Endothelial cell of umbilical vein (primary cell): ENCODE results near the gene RSRC1. TPM values are rescaled to one million over a fixed set of nuclear protein-coding genes. Genes with fewer than 3 reads are reported as not detected.

Source experiments
- BruUV-seq: library from RNA; stranded (reverse); fragments of 400-500 nt; replicated peaks from 2 replicates; lab custom pipeline; 2021; lab: Mats Ljungman, UMichigan
- CTCF ChIA-PET: fragments of 300-600, 350-600 bp; sonication (Branson Sonifier 250); formaldehyde crosslinking; loops from one replicate; lab custom pipeline; 2021; ENCODE audit warnings: antibody characterized with exemption, inconsistent platforms; lab: Charles Lee
- POLR2A ChIA-PET: fragments of 300-600, 350-600 bp; sonication (Branson Sonifier 250); formaldehyde crosslinking; loops from one replicate; lab custom pipeline; 2021; ENCODE audit warnings: antibody characterized with exemption, inconsistent platforms; lab: Charles Lee
- DNase-seq: peaks from one replicate; pipeline ENCODE4 v3.0.0-alpha.2; 2011; ENCODE audit warnings: low read depth, low spot score
- FAIRE-seq: peaks from 2 replicates; lab custom pipeline; 2011; peaks lifted over from hg19 to GRCh38; lab: Jason Lieb, UNC
- H2AFZ ChIP-seq: 2 replicates; pipeline ENCODE4 v1.6.0; 2012; ENCODE audit warnings: low read depth, low read length, control low read depth, inconsistent platforms
- H3K27ac ChIP-seq: 2 replicates; pipeline ENCODE4 v1.5.1; 2011; ENCODE audit warnings: low read depth, mild to moderate bottlenecking, control low read depth, low read length, moderate library complexity; ENCODE audit not compliant: insufficient read depth
- H3K27me3 ChIP-seq, 2 experiments: 2 replicates each; pipeline versions ENCODE4 v1.6.0 to v1.6.1; 2011; ENCODE audit warnings: low read length in 2 of 2, mixed read lengths in 1 of 2; ENCODE audit not compliant: control insufficient read depth in 2 of 2, insufficient read depth in 2 of 2
- H3K36me3 ChIP-seq, 2 experiments: 2 replicates in 1 of 2; 3 replicates in 1 of 2; pipeline ENCODE4 v1.5.1; 2011; ENCODE audit warnings: low read length in 2 of 2, mild to moderate bottlenecking in 1 of 2, moderate library complexity in 1 of 2; ENCODE audit not compliant: control insufficient read depth in 2 of 2, insufficient read depth in 2 of 2; ENCODE audit errors: extremely low read depth in 1 of 2
- H3K4me1 ChIP-seq: 3 replicates; pipeline ENCODE4 v1.5.1; 2011; ENCODE audit warnings: mild to moderate bottlenecking, low read length; ENCODE audit not compliant: control insufficient read depth, insufficient read depth; ENCODE audit errors: extremely low read depth
- H3K4me2 ChIP-seq: 2 replicates; pipeline ENCODE4 v1.6.1; 2011; ENCODE audit warnings: low read length, control low read depth, mixed read lengths; ENCODE audit not compliant: insufficient read depth
- H3K4me3 ChIP-seq, 3 experiments: fragments of 200-600 bp in 1 of 3; sonication (generic), shearing (Covaris generic) in 1 of 3; replicated peaks in 1 of 3; 2 replicates each; pipeline ENCODE4 v1.5.1; 2011 to 2016; ENCODE audit warnings: control low read depth in 3 of 3, low read length in 3 of 3, mild to moderate bottlenecking in 2 of 3, inconsistent platforms in 1 of 3, low read depth in 1 of 3, moderate library complexity in 1 of 3; ENCODE audit not compliant: insufficient read depth in 1 of 3
- H3K79me2 ChIP-seq: 2 replicates; pipeline ENCODE4 v1.6.0; 2012; ENCODE audit warnings: low read length, inconsistent platforms; ENCODE audit not compliant: control insufficient read depth, insufficient read depth
- H3K9ac ChIP-seq: replicated peaks from 2 replicates; pipeline ENCODE3; 2011; ENCODE audit warnings: low read length, control low read depth; ENCODE audit not compliant: insufficient read depth; ENCODE audit errors: extremely low read depth
- H3K9me1 ChIP-seq: replicated peaks from 3 replicates; pipeline ENCODE4 v1.6.0; 2011; ENCODE audit warnings: mild to moderate bottlenecking, low read length; ENCODE audit not compliant: control insufficient read depth, insufficient read depth; ENCODE audit errors: extremely low read depth
- H3K9me3 ChIP-seq: replicated peaks from 2 replicates; pipeline ENCODE4 v1.5.1; 2012; ENCODE audit warnings: low read length, inconsistent platforms; ENCODE audit not compliant: control insufficient read depth, insufficient read depth
- H4K20me1 ChIP-seq: replicated peaks from 2 replicates; pipeline ENCODE3; 2011; ENCODE audit warnings: mild to moderate bottlenecking, low read length; ENCODE audit not compliant: control insufficient read depth, insufficient read depth; ENCODE audit errors: extremely low read depth
- EZH2 ChIP-seq: IDR thresholded peaks from 2 replicates; pipeline ENCODE4 v1.6.1; 2012; ENCODE audit warnings: borderline replicate concordance, low read depth, mild to moderate bottlenecking, moderate library complexity, low read length, inconsistent platforms; ENCODE audit not compliant: severe bottlenecking
- FOS ChIP-seq: IDR thresholded peaks from 2 replicates; pipeline ENCODE4 v1.6.1; 2011; ENCODE audit warnings: mild to moderate bottlenecking, low read length, moderate library complexity, borderline replicate concordance; ENCODE audit not compliant: insufficient read depth
- GATA2 ChIP-seq: IDR thresholded peaks from 2 replicates; pipeline ENCODE4 v1.7.0; 2011; ENCODE audit warnings: low read depth, mild to moderate bottlenecking, moderate library complexity, mixed read lengths, low read length; ENCODE audit not compliant: insufficient read length, insufficient read depth
- JUN ChIP-seq: IDR thresholded peaks from 2 replicates; pipeline ENCODE4 v1.6.1; 2011; ENCODE audit warnings: borderline replicate concordance, low read depth; ENCODE audit not compliant: insufficient read length, insufficient read depth
- MYC ChIP-seq: IDR thresholded peaks from one replicate; pipeline ENCODE4 v1.6.1; 2011; ENCODE audit warnings: mild to moderate bottlenecking, low read depth, low read length
- POLR2A ChIP-seq: IDR thresholded peaks from 2 replicates; pipeline ENCODE4 v1.6.1; 2012; ENCODE audit warnings: low read depth, mild to moderate bottlenecking, control low read depth, low read length
- POLR2AphosphoS5 ChIP-seq: IDR thresholded peaks from 2 replicates; pipeline ENCODE4 v1.6.1; 2012; ENCODE audit warnings: low read depth, mild to moderate bottlenecking, control low read depth, low read length, moderate library complexity; ENCODE audit not compliant: insufficient read depth
- dilution Hi-C: fragments of 300-500 bp; cut with MboI; formaldehyde crosslinking; loops from one replicate; pipeline ENCODE4 v1.15.0; 2019; ENCODE audit warnings: low sequenced_read_pairs; ENCODE audit not compliant: extremely low pct_ligation_motif_present
- intact Hi-C: fragments of 100-400 bp; cut with micrococcal nuclease; formaldehyde crosslinking; loops from one replicate; pipeline ENCODE4 v1.10.0; 2022
- polyA plus RNA-seq, 4 experiments: library from polyadenylated mRNA; depleted of rRNA in 3 of 4; stranded (reverse) in 3 of 4; unstranded in 1 of 4; fragments of >200 nt; gene quantifications; 2 replicates each; pipeline versions ENCODE4 v1.2.1 to v1.2.3, GENCODE V29; 2011 to 2012; ENCODE audit warnings: missing spikeins in 1 of 4
- total RNA-seq: library from RNA; stranded (reverse); gene quantifications from 2 replicates; pipeline ENCODE4 v1.2.3, GENCODE V29; 2021
- TF ChIP-seq, protein P1 (sequence below), 2 donors: IDR thresholded peaks; 1 replicate in 1 of 2; 2 replicates in 1 of 2; pipeline ENCODE4 v1.5.1; 2011; ENCODE audit warnings: low read length in 2 of 2, mild to moderate bottlenecking in 2 of 2, moderate library complexity in 2 of 2, control low read depth in 1 of 2, inconsistent platforms in 1 of 2, low read depth in 1 of 2; ENCODE audit not compliant: insufficient read depth in 1 of 2; ENCODE audit errors: extremely low read depth in 1 of 2
- TF ChIP-seq, protein P2 (sequence below): IDR thresholded peaks from 2 replicates; pipeline ENCODE4 v1.6.1; 2011; ENCODE audit not compliant: insufficient read depth, insufficient read length

The RSRC1 gene
- total and polyA plus RNA-seq, 2 donors (not counting 3 experiments of a cell fraction or from before 2014, with no cell fraction given): 1.8 to 25.4 TPM

DNA sequence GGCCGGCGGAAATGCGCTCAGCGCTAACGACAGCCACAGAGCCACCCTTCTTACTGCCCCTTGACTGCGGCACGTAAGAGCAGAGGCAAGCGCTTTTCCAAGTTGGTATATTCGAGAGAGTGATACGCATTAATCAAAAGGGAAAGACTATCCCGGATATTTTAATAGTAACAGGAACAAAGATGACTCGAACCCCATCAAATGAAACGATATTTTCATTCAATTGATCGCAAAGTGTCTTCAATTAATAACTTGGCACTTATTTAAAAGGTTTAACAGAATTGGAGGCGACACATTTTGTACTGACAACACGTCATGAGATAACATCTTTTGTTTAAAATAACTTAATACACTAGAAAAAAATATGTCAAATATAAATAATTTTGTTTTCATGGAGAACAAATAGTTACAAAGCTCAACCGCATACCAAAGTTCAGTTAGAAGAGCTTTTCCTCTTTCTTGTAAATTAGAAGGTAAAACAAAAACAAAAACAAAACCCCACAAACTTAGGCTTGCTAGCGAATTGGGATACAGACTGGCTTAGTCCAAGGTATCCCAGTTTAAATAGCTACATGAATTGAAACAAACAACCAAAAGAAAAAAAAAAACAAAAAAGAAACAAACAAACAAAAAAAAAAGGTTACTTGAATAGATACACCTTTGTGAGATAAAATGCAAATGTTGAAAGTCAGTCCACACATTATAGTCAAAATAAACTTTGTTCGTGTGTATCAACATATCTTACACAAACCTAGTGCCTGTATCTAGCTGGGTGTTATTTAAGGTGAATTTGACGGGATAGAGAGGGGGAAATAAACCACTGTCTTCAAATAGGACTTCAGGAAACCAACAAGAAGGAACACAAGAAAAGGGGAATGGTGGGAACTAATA lies 13.8 kb upstream of the RSRC1 start:
- no TSS peak for BruUV-seq
- H3K9me3 ChIP-seq: no peaks in the 10 kb centered on the region
- POLR2A ChIA-PET: interaction anchor here (1.2 kb wide), 1 partner anchor 14 kb away, joined by 3 read pairs; the partner anchor contains the start of gene RSRC1
- no peak overlapping the region for H3K9ac ChIP-seq
- H3K27ac ChIP-seq: no peak overlapping the region
- CTCF ChIA-PET: interaction anchor here (0.7 to 2.0 kb wide), 4 partner anchors 11 to 339 kb away, joined by 3 to 6 read pairs (median 3); no protein-coding TSS in a partner anchor
- TF ChIP-seq POLR2A: no peak
- no peak for TF ChIP-seq POLR2AphosphoS5
- TF ChIP-seq, protein P1, sequence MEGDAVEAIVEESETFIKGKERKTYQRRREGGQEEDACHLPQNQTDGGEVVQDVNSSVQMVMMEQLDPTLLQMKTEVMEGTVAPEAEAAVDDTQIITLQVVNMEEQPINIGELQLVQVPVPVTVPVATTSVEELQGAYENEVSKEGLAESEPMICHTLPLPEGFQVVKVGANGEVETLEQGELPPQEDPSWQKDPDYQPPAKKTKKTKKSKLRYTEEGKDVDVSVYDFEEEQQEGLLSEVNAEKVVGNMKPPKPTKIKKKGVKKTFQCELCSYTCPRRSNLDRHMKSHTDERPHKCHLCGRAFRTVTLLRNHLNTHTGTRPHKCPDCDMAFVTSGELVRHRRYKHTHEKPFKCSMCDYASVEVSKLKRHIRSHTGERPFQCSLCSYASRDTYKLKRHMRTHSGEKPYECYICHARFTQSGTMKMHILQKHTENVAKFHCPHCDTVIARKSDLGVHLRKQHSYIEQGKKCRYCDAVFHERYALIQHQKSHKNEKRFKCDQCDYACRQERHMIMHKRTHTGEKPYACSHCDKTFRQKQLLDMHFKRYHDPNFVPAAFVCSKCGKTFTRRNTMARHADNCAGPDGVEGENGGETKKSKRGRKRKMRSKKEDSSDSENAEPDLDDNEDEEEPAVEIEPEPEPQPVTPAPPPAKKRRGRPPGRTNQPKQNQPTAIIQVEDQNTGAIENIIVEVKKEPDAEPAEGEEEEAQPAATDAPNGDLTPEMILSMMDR (IDR thresholded peaks at IDR 0.05; ENCODE audit: extremely low read depth in 1 of 2, insufficient read depth in 1 of 2, low read depth in 1 of 2, low read length in 2 of 2): no peak
- no peak for TF ChIP-seq JUN
- no peak for TF ChIP-seq GATA2
- no peak for TF ChIP-seq MYC
- TF ChIP-seq FOS: no peak
- TF ChIP-seq EZH2: no peak
- TF ChIP-seq, protein P2, sequence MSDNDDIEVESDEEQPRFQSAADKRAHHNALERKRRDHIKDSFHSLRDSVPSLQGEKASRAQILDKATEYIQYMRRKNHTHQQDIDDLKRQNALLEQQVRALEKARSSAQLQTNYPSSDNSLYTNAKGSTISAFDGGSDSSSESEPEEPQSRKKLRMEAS: no peak
- H3K27me3 ChIP-seq: peaks cover 75 to 99% of the 10 kb centered on the region in 2 experiments
- dilution Hi-C loops: no loop called here
- no peaks in the 10 kb centered on the region for H3K79me2 ChIP-seq
- no peaks in the 10 kb centered on the region for H4K20me1 ChIP-seq
- no peaks in the 10 kb centered on the region for H3K9me1 ChIP-seq
- peaks cover 6% of the 10 kb centered on the region for H3K4me1 ChIP-seq
- no peaks in the 10 kb centered on the region for H3K36me3 ChIP-seq
- DNase-seq (peak; percentile 39), FAIRE-seq (no peak)
- H3K4me2 ChIP-seq: no peak overlapping the region
- H3K4me3 ChIP-seq: no peak overlapping the region
- intact Hi-C loops: loop anchor here (5.0 kb wide), 1 partner anchor 441 kb away; no protein-coding TSS in a partner anchor
- H2AFZ ChIP-seq: no peak overlapping the region
